H9 (cell line): ENCODE data around the gene TEKT3. TPM values are rescaled to one million over a fixed set of nuclear protein-coding genes. Genes with fewer than 3 reads are reported as not detected.

Source experiments
- DNase-seq: peaks from one replicate; pipeline ENCODE4 v3.0.0-alpha.2; 2017
- H2AFZ ChIP-seq: one replicate; pipeline ENCODE4 v1.6.1; 2013; ENCODE audit warnings: mild to moderate bottlenecking, low read length, control low read depth, moderate library complexity
- H2AK5ac ChIP-seq: 2 replicates; pipeline ENCODE4 v1.6.1; 2013; ENCODE audit warnings: low read length, control low read depth, mixed read lengths; ENCODE audit not compliant: insufficient read length
- H2BK120ac ChIP-seq: one replicate; pipeline ENCODE4 v1.6.1; 2013; ENCODE audit warnings: low read depth, mild to moderate bottlenecking, low read length, control low read depth, inconsistent platforms; ENCODE audit not compliant: poor library complexity, severe bottlenecking
- H2BK12ac ChIP-seq: 2 replicates; pipeline ENCODE4 v1.6.1; 2013; ENCODE audit warnings: low read length, control low read depth, mixed read lengths, low read depth; ENCODE audit not compliant: insufficient read length
- H2BK15ac ChIP-seq: 2 replicates; pipeline ENCODE4 v1.6.1; 2013; ENCODE audit warnings: low read depth, low read length, control low read depth
- H2BK20ac ChIP-seq: one replicate; pipeline ENCODE4 v1.6.1; 2013; ENCODE audit warnings: low read depth, mild to moderate bottlenecking, low read length, control low read depth, inconsistent platforms; ENCODE audit not compliant: poor library complexity, severe bottlenecking
- H2BK5ac ChIP-seq: 2 replicates; pipeline ENCODE4 v1.6.1; 2013; ENCODE audit warnings: low read length, control low read depth, mixed read lengths; ENCODE audit not compliant: insufficient read length
- H3K14ac ChIP-seq: 2 replicates; pipeline ENCODE4 v1.6.1; 2013; ENCODE audit warnings: low read length, control low read depth; ENCODE audit not compliant: insufficient read depth
- H3K18ac ChIP-seq: 2 replicates; pipeline ENCODE4 v1.6.1; 2013; ENCODE audit warnings: low read depth, mild to moderate bottlenecking, mixed read lengths, low read length, control low read depth; ENCODE audit not compliant: insufficient read length
- H3K23ac ChIP-seq: 2 replicates; pipeline ENCODE4 v1.6.1; 2013; ENCODE audit warnings: low read length, control low read depth, mixed read lengths, low read depth; ENCODE audit not compliant: insufficient read length
- H3K23me2 ChIP-seq: 2 replicates; pipeline ENCODE4 v1.6.1; 2013; ENCODE audit warnings: low read depth, mild to moderate bottlenecking, mixed read lengths, low read length, control low read depth; ENCODE audit not compliant: insufficient read length, poor library complexity, severe bottlenecking
- H3K27ac ChIP-seq: 2 replicates; pipeline ENCODE4 v1.5.1; 2013; ENCODE audit warnings: low read length, control low read depth, mixed read lengths, low read depth; ENCODE audit not compliant: insufficient read length
- H3K27me3 ChIP-seq: 2 replicates; pipeline ENCODE4 v1.6.1; 2013; ENCODE audit warnings: low read length, control low read depth, inconsistent platforms; ENCODE audit not compliant: insufficient read depth
- H3K4ac ChIP-seq: 2 replicates; pipeline ENCODE4 v1.6.1; 2013; ENCODE audit warnings: low read depth, mild to moderate bottlenecking, control low read depth, inconsistent platforms, low read length, moderate library complexity
- H3K4me1 ChIP-seq: 2 replicates; pipeline ENCODE4 v1.6.1; 2013; ENCODE audit warnings: low read length, control low read depth, inconsistent platforms; ENCODE audit not compliant: insufficient read depth
- H3K4me2 ChIP-seq: 2 replicates; pipeline ENCODE4 v1.6.1; 2013; ENCODE audit warnings: low read length, control low read depth, mixed read lengths; ENCODE audit not compliant: insufficient read length, insufficient read depth
- H3K56ac ChIP-seq: 2 replicates; pipeline ENCODE4 v1.6.1; 2013; ENCODE audit warnings: low read depth, mild to moderate bottlenecking, mixed read lengths, low read length, control low read depth; ENCODE audit not compliant: insufficient read length
- H3K79me1 ChIP-seq: 2 replicates; pipeline ENCODE4 v1.6.1; 2013; ENCODE audit warnings: low read depth, mild to moderate bottlenecking, moderate library complexity, low read length, control low read depth, inconsistent platforms; ENCODE audit not compliant: insufficient read depth, poor library complexity, severe bottlenecking
- H3K79me2 ChIP-seq: 2 replicates; pipeline ENCODE4 v1.6.1; 2013; ENCODE audit warnings: low read length, control low read depth, inconsistent platforms; ENCODE audit not compliant: insufficient read depth
- H3K9ac ChIP-seq: 2 replicates; pipeline ENCODE4 v1.6.1; 2013; ENCODE audit warnings: low read length, control low read depth, mixed read lengths; ENCODE audit not compliant: insufficient read length; ENCODE audit errors: extremely low read depth
- H3K9me3 ChIP-seq: one replicate; pipeline ENCODE4 v1.6.1; 2013; ENCODE audit warnings: low read depth, low read length, inconsistent platforms; ENCODE audit not compliant: control insufficient read depth
- H3T11ph ChIP-seq: one replicate; pipeline ENCODE4 v1.6.1; 2013; ENCODE audit warnings: mild to moderate bottlenecking, low read length, control low read depth, inconsistent platforms
- H4K20me1 ChIP-seq: one replicate; pipeline ENCODE4 v1.6.1; 2013; ENCODE audit not compliant: control insufficient read depth, insufficient read length, insufficient read depth
- H4K5ac ChIP-seq: 2 replicates; pipeline ENCODE4 v1.6.1; 2013; ENCODE audit warnings: low read depth, mild to moderate bottlenecking, mixed read lengths, low read length, control low read depth; ENCODE audit not compliant: insufficient read length
- H4K8ac ChIP-seq: replicated peaks from 2 replicates; pipeline ENCODE4 v1.6.1; 2013; ENCODE audit warnings: low read length, control low read depth, mixed read lengths, low read depth; ENCODE audit not compliant: insufficient read length
- H4K91ac ChIP-seq: 2 replicates; pipeline ENCODE4 v1.6.1; 2013; ENCODE audit warnings: low read depth, mild to moderate bottlenecking, moderate library complexity, mixed read lengths, low read length, control low read depth; ENCODE audit not compliant: insufficient read length
- H3K27ac Mint-ChIP-seq, 3 experiments: 2 replicates in 2 of 3; 3 replicates in 1 of 3; pipeline ENCODE4 v1.8.0; 2020 to 2021; ENCODE audit warnings: mixed read lengths in 3 of 3, mild to moderate bottlenecking in 1 of 3, moderate library complexity in 1 of 3
- H3K27me3 Mint-ChIP-seq: 2 replicates; pipeline ENCODE4 v1.8.0; 2021; ENCODE audit warnings: low read depth, mild to moderate bottlenecking, moderate library complexity, mixed read lengths
- H3K36me3 Mint-ChIP-seq, 3 experiments: 2 replicates in 2 of 3; 3 replicates in 1 of 3; pipeline ENCODE4 v1.8.0; 2020 to 2021; ENCODE audit warnings: low read depth in 3 of 3, mixed read lengths in 3 of 3; ENCODE audit not compliant: insufficient read depth in 1 of 3
- H3K4me1 Mint-ChIP-seq, 2 experiments: 2 replicates each; pipeline ENCODE4 v1.8.0; 2020; ENCODE audit warnings: mixed read lengths in 2 of 2
- H3K4me3 Mint-ChIP-seq, 2 experiments: 2 replicates in 1 of 2; 3 replicates in 1 of 2; pipeline ENCODE4 v1.8.0; 2020 to 2021; ENCODE audit warnings: mild to moderate bottlenecking in 2 of 2, mixed read lengths in 2 of 2, moderate library complexity in 1 of 2
- H3K9me3 Mint-ChIP-seq, 2 experiments: 2 replicates in 1 of 2; 3 replicates in 1 of 2; pipeline ENCODE4 v1.8.0; 2020; ENCODE audit warnings: mild to moderate bottlenecking in 2 of 2, mixed read lengths in 2 of 2, moderate library complexity in 1 of 2
- CTCF ChIP-seq: fragments of 200-600 bp; sonication (generic); conservative IDR thresholded peaks from 3 replicates; pipeline ENCODE4 v1.8.0; 2021; ENCODE audit warnings: antibody characterized with exemption, mild to moderate bottlenecking
- WGBS: extraction: QIAGEN DNeasy Blood & Tissue Kit; methylation state at CpG from one replicate; pipeline ENCODE4 v1.1.7; 2013; ENCODE audit warnings: missing lambda C conversion rate, low lambda C conversion rate, mixed read lengths; ENCODE audit not compliant: insufficient read length; ENCODE audit errors: extremely low coverage; 5-methylcytosine and 5-hydroxymethylcytosine counted together
- total RNA-seq: library from RNA; stranded (reverse); gene quantifications from 2 replicates; pipeline ENCODE4 v1.2.1, GENCODE V29; 2021

Gene TEKT3
- total RNA-seq, 1 experiment from 2014 or later, result 0.42 TPM

GRCh38 chr17:15364615-15365014 is 23.2 kb upstream of the TEKT3 start:
- Histone ChIP-seq H3K9ac (no peak overlapping the region), H4K5ac (no peak overlapping the region), H2BK15ac (no peak overlapping the region), H3K23ac (no peak overlapping the region), H2BK12ac (no peak overlapping the region), H4K20me1 (no peaks in the 10 kb centered on the region), H3K79me2 (no peaks in the 10 kb centered on the region), H3K4ac (no peak overlapping the region), H2BK120ac (no peak overlapping the region), H3K4me2 (no peak overlapping the region), H3K14ac (no peak overlapping the region), H3K27ac (no peak overlapping the region), H3K4me1 (no peaks in the 10 kb centered on the region), H2BK5ac (no peak overlapping the region), H4K91ac (no peak overlapping the region), H3K18ac (no peak overlapping the region), H3K56ac (no peak overlapping the region), H2AK5ac (no peak overlapping the region), H2AFZ (no peak overlapping the region), H3K9me3 (no peaks in the 10 kb centered on the region), H3T11ph (no peak overlapping the region), H4K8ac (no peak overlapping the region), H3K23me2 (no peaks in the 10 kb centered on the region), H3K79me1 (no peaks in the 10 kb centered on the region), H3K27me3 (no peaks in the 10 kb centered on the region), H2BK20ac (no peak overlapping the region)
- H3K4me1 Mint-ChIP-seq, result peaks cover 0 to 2% of the 10 kb centered on the region in 2 experiments; a peak in 1 of 4 replicates
- no peak overlapping the region for H3K27ac Mint-ChIP-seq
- TF ChIP-seq CTCF, result no peak
- WGBS, result no CpG with 5 or more reads among the region's 3 CpGs
- H3K36me3 Mint-ChIP-seq, result no peaks in the 10 kb centered on the region; a peak in 1 of 7 replicates
- no peak overlapping the region for H3K4me3 Mint-ChIP-seq
- H3K27me3 Mint-ChIP-seq, result no peaks in the 10 kb centered on the region; the same call in 1 of the 2 replicates
- H3K9me3 Mint-ChIP-seq, result peaks cover 0 to 4% of the 10 kb centered on the region in 2 experiments; a peak in 3 of 5 replicates
- no peak for DNase-seq
